Subcutaneous abdominal adipose tissue (tissue), 5 donors: ENCODE data around the gene MAML2.

Source experiments
- H3K27ac ChIP-seq: one replicate; pipeline ENCODE4 v1.7.0; 2013; ENCODE audit warnings: low read depth, mild to moderate bottlenecking, inconsistent platforms, low read length, moderate library complexity
- H3K27me3 ChIP-seq, 5 donors: one replicate each; pipeline ENCODE4 v1.7.0; 2013; ENCODE audit warnings: low read length in 5 of 5, inconsistent platforms in 1 of 5; ENCODE audit not compliant: control insufficient read depth in 5 of 5, insufficient read depth in 4 of 5
- H3K36me3 ChIP-seq, 5 donors: one replicate each; pipeline ENCODE4 v1.7.0; 2013; ENCODE audit warnings: low read length in 5 of 5; ENCODE audit not compliant: control insufficient read depth in 5 of 5, insufficient read depth in 5 of 5
- H3K4me1 ChIP-seq, 5 donors: one replicate each; pipeline ENCODE4 v1.7.0; 2013; ENCODE audit warnings: low read length in 5 of 5, mild to moderate bottlenecking in 3 of 5, moderate library complexity in 1 of 5; ENCODE audit not compliant: control insufficient read depth in 5 of 5, insufficient read depth in 5 of 5
- H3K4me3 ChIP-seq, 5 donors: one replicate each; pipeline ENCODE4 v1.7.0; 2013; ENCODE audit warnings: low read length in 5 of 5, low read depth in 1 of 5
- H3K9ac ChIP-seq, 5 donors: one replicate each; pipeline ENCODE4 v1.7.0; 2013; ENCODE audit warnings: low read length in 5 of 5, mild to moderate bottlenecking in 4 of 5, moderate library complexity in 3 of 5
- H3K9me3 ChIP-seq, 5 donors: one replicate each; pipeline ENCODE4 v1.7.0; 2013; ENCODE audit warnings: low read length in 5 of 5; ENCODE audit not compliant: control insufficient read depth in 5 of 5
- donor health status: healthy.
- donor health status: healthy.
- donor health status: healthy.
- donor health status: healthy.
- donor health status: healthy.

Gene MAML2

GRCh38 chr11:96342961-96343711 is at the start of gene MAML2:
TSS of gene MAML2 (minus strand) at chr11:96343195. CDS start at chr11:96341895, 1,300 bp downstream.
- no peaks in the 10 kb centered on the region for H3K9me3 ChIP-seq
- no peaks in the 10 kb centered on the region for H3K27me3 ChIP-seq
- H3K27ac ChIP-seq: peak within 1 kb of the TSS; percentile 96
- H3K4me3 ChIP-seq: peak within 1 kb of the TSS; percentile 78 to 99 (median 81)
- H3K36me3 ChIP-seq: no peaks in the 10 kb centered on the region
- H3K4me1 ChIP-seq: peaks cover 16 to 44% (median 40%) of the 10 kb centered on the region in 5 donors
- H3K9ac ChIP-seq: peak within 1 kb of the TSS; percentile 51 to 91 (median 89)

DNA sequence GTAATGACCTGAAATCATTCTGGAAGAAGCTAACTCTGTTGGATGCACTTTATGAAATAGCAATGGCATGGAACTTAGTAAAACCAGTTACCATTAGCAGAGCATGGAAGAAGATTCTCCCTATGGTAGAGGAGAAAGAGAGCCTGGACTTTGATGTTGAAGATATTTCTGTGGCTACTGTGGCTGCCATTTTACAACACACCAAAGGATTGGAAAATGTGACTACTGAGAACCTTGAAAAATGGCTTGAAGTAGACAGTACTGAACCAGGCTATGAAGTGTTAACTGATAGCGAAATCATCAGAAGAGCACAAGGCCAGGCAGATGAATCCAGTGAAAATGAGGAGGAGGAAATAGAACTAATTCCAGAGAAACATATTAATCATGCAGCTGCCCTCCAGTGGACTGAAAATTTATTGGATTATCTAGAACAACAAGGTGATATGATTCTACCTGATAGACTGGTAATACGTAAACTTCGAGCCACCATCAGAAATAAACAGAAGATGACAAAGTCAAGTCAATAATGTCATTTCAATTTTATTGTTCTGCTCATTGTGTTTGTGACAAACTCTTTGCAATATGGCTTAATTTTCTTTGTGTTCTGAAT is 48.8 kb upstream of the MAML2 start:
- no peaks in the 10 kb centered on the region for H3K9me3 ChIP-seq
- no peak overlapping the region for H3K27ac ChIP-seq
- no peak overlapping the region for H3K4me3 ChIP-seq
- H3K36me3 ChIP-seq: peaks cover 0 to under 1% (median 0%) of the 10 kb centered on the region in 5 donors
- no peak overlapping the region for H3K9ac ChIP-seq
- peaks cover 0 to 25% (median 22%) of the 10 kb centered on the region in 5 donors for H3K4me1 ChIP-seq
- H3K27me3 ChIP-seq: no peaks in the 10 kb centered on the region

DNA sequence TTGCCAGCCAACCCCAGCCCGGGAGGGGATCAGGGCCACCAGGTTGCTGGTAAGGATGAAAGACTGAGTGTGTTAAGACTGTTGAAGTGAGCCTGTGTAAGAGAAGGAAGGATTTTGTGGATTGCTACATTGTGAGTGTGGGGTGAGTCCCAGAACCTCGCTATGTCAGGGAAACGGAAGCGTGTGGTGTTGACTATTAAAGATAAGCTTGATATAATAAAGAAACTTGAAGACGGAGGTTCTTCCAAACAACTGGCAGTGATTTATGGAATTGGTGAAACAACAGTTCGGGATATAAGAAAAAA is 47.4 kb upstream of the MAML2 start:
- Histone ChIP-seq H3K27ac (peak overlapping the region; percentile 90), H3K36me3 (peaks cover 0 to 3% (median 0%) of the 10 kb centered on the region in 5 donors), H3K9ac (peak overlapping the region; percentile 73 to 98 (median 96))

DNA sequence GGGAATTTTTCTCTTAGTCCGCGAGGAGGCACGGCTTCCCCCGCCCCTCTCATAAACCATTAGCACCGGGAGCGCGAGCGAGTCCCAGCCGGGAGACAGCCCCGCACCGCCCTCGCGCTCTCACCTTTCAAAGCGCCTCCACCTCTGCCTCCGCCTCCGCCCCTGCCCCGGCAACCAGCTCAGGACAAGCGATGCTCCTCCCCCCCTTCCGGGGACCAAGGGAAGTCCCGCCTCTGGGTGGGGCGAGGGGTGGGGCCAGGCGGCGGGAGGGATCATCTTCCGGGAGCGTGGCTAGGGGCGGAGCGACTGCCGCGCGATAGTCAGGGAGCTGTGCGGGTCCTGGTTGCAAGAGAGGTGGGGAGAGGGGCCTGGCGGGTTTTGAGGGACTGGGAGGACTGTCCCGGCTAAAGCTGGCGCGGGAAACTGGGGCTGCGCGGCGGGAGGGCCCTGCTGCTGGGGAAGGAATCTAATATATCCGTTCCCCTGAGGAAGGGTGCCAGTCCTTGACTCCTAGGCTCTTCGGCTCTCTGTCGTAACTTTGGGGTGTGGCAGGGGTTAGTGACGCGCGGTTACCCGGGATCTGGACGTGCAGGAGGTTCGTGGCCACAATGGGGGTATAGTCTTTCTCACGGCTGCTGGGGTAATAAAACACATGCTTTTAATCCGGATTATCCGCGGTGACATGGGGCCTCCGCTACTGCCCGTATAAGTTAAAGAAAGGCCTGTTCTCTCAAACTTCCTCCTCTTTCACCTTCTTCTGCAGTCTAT is 46.9 kb upstream of the MAML2 start, which contains the start of the genes CCDC82 and JRKL:
Gene CCDC82 (minus strand): TSS at position 193 of the 768 bp plus-strand sequence. CDS start 5,165 bp downstream, outside the sequence.
Gene JRKL (plus strand): TSS at position 294 of the 768 bp plus-strand sequence. CDS start 637 bp downstream, outside the sequence.
- peaks cover 0 to 5% (median 0%) of the 10 kb centered on the region in 5 donors for H3K36me3 ChIP-seq
- no peaks in the 10 kb centered on the region for H3K27me3 ChIP-seq
- peaks cover 0 to 25% (median 22%) of the 10 kb centered on the region in 5 donors for H3K4me1 ChIP-seq
- peak within 1 kb of the TSS; percentile 73 to 98 (median 96) for H3K9ac ChIP-seq
- H3K4me3 ChIP-seq: peak within 1 kb of the TSS; percentile 91 to 98 (median 95)
- no peaks in the 10 kb centered on the region for H3K9me3 ChIP-seq
- peak within 1 kb of the TSS; percentile 90 for H3K27ac ChIP-seq

More for the DNA sequence above, 47.4 kb upstream of the MAML2 start:
- Histone ChIP-seq H3K4me3 (peak overlapping the region; percentile 91 to 98 (median 95)), H3K4me1 (peaks cover 0 to 25% (median 22%) of the 10 kb centered on the region in 5 donors), H3K27me3 (no peaks in the 10 kb centered on the region), H3K9me3 (no peaks in the 10 kb centered on the region)

DNA sequence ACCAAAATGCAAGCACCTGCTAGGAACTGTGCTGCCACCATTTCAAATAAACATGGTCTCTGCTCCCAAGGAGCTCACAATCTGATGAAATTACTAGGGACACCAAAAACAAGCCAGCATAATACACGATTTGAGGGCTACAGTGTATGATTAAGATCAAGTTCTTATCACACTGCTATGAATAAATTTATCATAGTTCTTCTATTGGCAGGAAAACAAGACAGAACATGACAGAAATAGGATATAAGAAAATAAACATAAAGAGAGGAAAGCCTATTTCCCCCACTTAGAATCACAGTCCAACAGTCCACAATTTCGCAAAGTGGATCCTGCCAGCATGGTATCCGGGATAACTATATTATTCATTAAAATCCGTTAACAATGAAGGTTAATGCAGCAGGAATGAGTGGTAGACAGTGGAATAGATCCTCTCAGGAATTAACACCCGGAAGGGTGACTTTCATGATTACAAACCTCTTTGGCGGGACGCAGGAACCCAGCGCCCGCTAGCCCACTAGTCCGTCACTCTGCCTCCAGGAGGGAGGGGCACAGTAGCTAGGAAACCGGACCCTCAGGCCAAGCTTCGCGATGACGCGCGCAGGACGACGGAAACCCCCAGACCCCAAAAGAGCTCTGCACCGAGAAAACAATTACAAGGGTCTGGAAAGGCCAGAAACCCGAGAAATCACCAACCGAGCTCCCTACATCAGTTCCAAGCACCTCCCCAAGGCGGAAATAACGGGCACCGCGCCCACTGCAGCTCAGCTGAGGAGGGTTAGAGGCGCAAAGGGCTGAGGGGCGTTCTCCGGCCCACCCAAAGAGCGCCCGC is 46.1 kb upstream of the MAML2 start:
- peak overlapping the region; percentile 90 for H3K27ac ChIP-seq
- no peaks in the 10 kb centered on the region for H3K27me3 ChIP-seq
- peak overlapping the region; percentile 66 to 98 (median 96) for H3K9ac ChIP-seq
- H3K36me3 ChIP-seq: peaks cover 0 to 10% (median 4%) of the 10 kb centered on the region in 5 donors
- no peaks in the 10 kb centered on the region for H3K9me3 ChIP-seq
- H3K4me1 ChIP-seq: peaks cover 0 to 25% (median 22%) of the 10 kb centered on the region in 5 donors
- H3K4me3 ChIP-seq: peak overlapping the region; percentile 91 to 96 (median 95)

DNA sequence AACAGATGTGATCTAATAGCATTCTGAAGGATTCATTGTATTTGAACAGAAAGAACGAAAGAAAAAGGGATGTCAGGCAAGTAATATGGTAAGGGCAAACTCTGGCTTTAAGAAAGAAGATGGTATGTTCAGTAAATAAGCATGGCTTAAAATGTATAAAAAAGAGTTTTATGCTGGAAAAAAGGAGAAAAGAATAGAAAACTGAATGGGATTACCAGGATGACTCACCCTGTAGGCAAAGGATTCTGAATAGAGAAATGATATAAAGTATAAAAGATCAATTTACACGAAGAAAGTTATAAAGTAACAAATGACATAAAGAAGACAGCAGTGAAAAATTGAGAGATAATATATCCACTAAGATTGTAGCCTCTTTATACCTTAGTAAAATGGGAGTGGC is 42.2 kb upstream of the MAML2 start:
- H3K27ac ChIP-seq: no peak overlapping the region
- H3K27me3 ChIP-seq: no peaks in the 10 kb centered on the region
- H3K4me1 ChIP-seq: peaks cover 0 to 18% (median 11%) of the 10 kb centered on the region in 5 donors
- peak overlapping the region in 1 of 5 donors; percentile 11 for H3K9ac ChIP-seq
- no peaks in the 10 kb centered on the region for H3K9me3 ChIP-seq
- H3K4me3 ChIP-seq: no peak overlapping the region
- peaks cover 9 to 27% (median 16%) of the 10 kb centered on the region in 5 donors for H3K36me3 ChIP-seq

GRCh38 chr11:96384156-96384555 is 41.2 kb upstream of the MAML2 start:
- H3K4me3 ChIP-seq: no peak overlapping the region
- H3K9ac ChIP-seq: no peak overlapping the region
- peaks cover 0 to 16% (median 11%) of the 10 kb centered on the region in 5 donors for H3K4me1 ChIP-seq
- no peak overlapping the region for H3K27ac ChIP-seq
- no peaks in the 10 kb centered on the region for H3K9me3 ChIP-seq
- no peaks in the 10 kb centered on the region for H3K27me3 ChIP-seq
- peaks cover 9 to 30% (median 16%) of the 10 kb centered on the region in 5 donors for H3K36me3 ChIP-seq

GRCh38 chr11:96376796-96377195 is 33.8 kb upstream of the MAML2 start:
- Histone ChIP-seq H3K4me1 (peaks cover 0 to 2% (median 0%) of the 10 kb centered on the region in 5 donors), H3K9ac (no peak overlapping the region), H3K27ac (no peak overlapping the region), H3K27me3 (no peaks in the 10 kb centered on the region), H3K36me3 (peaks cover 12 to 29% (median 15%) of the 10 kb centered on the region in 5 donors), H3K9me3 (no peaks in the 10 kb centered on the region), H3K4me3 (no peak overlapping the region)

DNA sequence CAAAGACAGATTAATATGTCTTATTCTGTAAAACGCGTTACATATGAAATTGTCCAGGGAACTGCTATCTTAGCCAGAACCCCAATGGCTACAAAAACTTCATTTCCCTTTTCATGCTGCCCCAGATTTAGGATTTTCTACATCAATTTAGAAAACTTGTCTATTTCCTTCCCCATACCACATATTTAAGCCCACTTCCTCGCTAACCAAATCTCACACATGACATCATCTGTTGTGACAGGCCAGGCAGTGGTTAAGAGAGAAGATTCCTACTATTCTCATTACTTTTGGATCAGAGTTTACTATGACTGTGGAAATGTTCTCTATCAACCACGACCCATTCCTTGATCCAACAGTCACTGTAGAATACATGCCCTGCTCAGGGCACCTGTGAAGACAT is 30.8 kb upstream of the MAML2 start:
- H3K9ac ChIP-seq: no peak overlapping the region
- no peaks in the 10 kb centered on the region for H3K27me3 ChIP-seq
- no peak overlapping the region for H3K4me3 ChIP-seq
- H3K27ac ChIP-seq: no peak overlapping the region
- peaks cover 0 to 2% (median 0%) of the 10 kb centered on the region in 5 donors for H3K4me1 ChIP-seq
- peaks cover 13 to 29% (median 19%) of the 10 kb centered on the region in 5 donors for H3K36me3 ChIP-seq
- no peaks in the 10 kb centered on the region for H3K9me3 ChIP-seq
